ENCODE data around the gene CAPNS1. TPM values are rescaled to one million over a fixed set of nuclear protein-coding genes. Genes with fewer than 3 reads are reported as not detected.

Gene CAPNS1
- total and polyA plus RNA-seq, 2 experiments from 2014 or later = 199 to 320 TPM

DNA sequence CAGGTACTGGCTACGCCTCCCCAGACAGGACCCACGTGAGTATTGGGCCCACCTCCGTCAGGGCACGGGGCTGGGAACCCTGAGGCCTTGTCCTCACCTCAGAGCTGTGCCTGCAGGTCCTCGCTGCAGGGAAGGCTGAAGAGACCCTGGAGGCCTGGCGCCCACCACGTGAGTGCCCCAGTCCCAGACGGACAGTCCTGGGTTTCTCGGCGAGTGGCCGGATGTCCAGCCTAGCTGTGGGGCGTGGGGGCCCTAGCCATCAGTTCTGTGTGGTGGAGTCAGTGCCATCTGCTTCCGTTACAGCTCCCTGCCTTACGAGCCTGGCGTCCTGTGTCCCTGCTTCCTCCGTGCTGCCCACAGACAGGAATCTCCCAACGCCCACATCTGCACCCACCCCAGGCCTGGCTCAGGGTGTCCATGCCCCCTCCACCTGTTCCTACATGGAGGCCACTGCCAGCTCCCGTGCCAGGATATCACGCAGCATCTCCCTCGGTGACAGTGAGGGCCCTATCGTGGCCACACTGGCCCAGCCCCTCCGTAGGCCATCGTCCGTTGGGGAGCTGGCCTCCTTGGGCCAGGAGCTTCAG, 36.7 kb upstream of the CAPNS1 start:
- Histone ChIP-seq H3K4me1 (ENCODE audit: insufficient read depth) (no peaks in the 10 kb centered on the region), H3K9me3 (ENCODE audit: low read depth) (no peaks in the 10 kb centered on the region), H3K36me3 (replicated peaks; ENCODE audit: insufficient read depth, low read depth) (no peaks in the 10 kb centered on the region), H4K20me1 (ENCODE audit: insufficient read depth, poor library complexity, severe bottlenecking) (no peaks in the 10 kb centered on the region), H3K27me3 (no peaks in the 10 kb centered on the region), H3K27ac (no peak overlapping the region), H3K4me3 (no peak overlapping the region), H2AFZ (no peak overlapping the region), H3K79me2 (no peaks in the 10 kb centered on the region), H3K4me2 (no peak overlapping the region), H3K9me2 (replicated peaks; ENCODE audit: insufficient read depth) (no peaks in the 10 kb centered on the region)
- WGBS (ENCODE audit: low lambda C conversion rate, missing lambda C conversion rate) = 96% methylated on average over 24 of the region's 24 CpGs
- TF ChIP-seq CTCF (IDR thresholded peaks at IDR 0.05; ENCODE audit: poor library complexity) (no peak), EZH2 (IDR thresholded peaks at IDR 0.05; ENCODE audit: borderline replicate concordance) (no peak), EZH2phosphoT487 (IDR thresholded peaks at IDR 0.05; ENCODE audit: low read depth, severe bottlenecking, unreplicated experiment) (no peak)
- no peak for DNase-seq (ENCODE audit: low spot score)

- H3K4me3 ChIP-seq = no peak overlapping the region
- H3K79me2 ChIP-seq = no peaks in the 10 kb centered on the region
- no peaks in the 10 kb centered on the region for H3K4me1 ChIP-seq (ENCODE audit: insufficient read depth)
- no peak overlapping the region for H3K4me2 ChIP-seq
- H3K27ac ChIP-seq = no peak overlapping the region
- H3K36me3 ChIP-seq (replicated peaks; ENCODE audit: insufficient read depth, low read depth) = no peaks in the 10 kb centered on the region
- H2AFZ ChIP-seq = no peak overlapping the region
- 93% methylated on average over 12 of the region's 12 CpGs for WGBS (ENCODE audit: low lambda C conversion rate, missing lambda C conversion rate)
- no peaks in the 10 kb centered on the region for H4K20me1 ChIP-seq (ENCODE audit: insufficient read depth, poor library complexity, severe bottlenecking)
- no peak for DNase-seq (ENCODE audit: low spot score)
- TF ChIP-seq EZH2 (IDR thresholded peaks at IDR 0.05; ENCODE audit: borderline replicate concordance) = no peak
- TF ChIP-seq CTCF (IDR thresholded peaks at IDR 0.05; ENCODE audit: poor library complexity) = no peak
- no peak for TF ChIP-seq EZH2phosphoT487 (IDR thresholded peaks at IDR 0.05; ENCODE audit: low read depth, severe bottlenecking, unreplicated experiment)
- H3K27me3 ChIP-seq = no peaks in the 10 kb centered on the region
- no peaks in the 10 kb centered on the region for H3K9me2 ChIP-seq (replicated peaks; ENCODE audit: insufficient read depth)
- no peaks in the 10 kb centered on the region for H3K9me3 ChIP-seq (ENCODE audit: low read depth)
Observed at GRCh38 chr19:36103842-36104552, 35.9 kb upstream of the CAPNS1 start.

DNA sequence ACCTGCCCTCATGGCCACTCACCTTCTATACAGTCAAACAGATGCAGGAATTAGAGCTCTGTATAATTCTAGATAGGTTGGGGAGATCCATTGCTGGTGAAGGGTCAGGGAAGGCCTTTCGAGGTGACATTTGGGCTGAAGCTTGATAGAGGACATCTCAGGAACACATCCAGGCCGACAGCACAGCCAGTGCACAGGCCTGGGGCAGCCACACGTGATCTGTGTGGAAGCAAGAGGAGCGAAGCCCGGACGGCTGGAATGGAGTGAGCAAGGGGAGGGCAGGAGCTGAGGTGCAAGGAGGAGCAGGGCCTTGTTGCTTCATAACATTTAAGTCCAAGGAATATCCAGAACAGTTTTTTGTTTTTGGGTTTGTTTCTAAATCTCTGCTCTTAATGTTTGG, 33.4 kb upstream of the CAPNS1 start:
- H3K36me3 ChIP-seq (replicated peaks; ENCODE audit: insufficient read depth, low read depth) = no peaks in the 10 kb centered on the region
- H3K9me3 ChIP-seq (ENCODE audit: low read depth) = no peaks in the 10 kb centered on the region
- H3K4me2 ChIP-seq = no peak overlapping the region
- no peak for DNase-seq (ENCODE audit: low spot score)
- H4K20me1 ChIP-seq (ENCODE audit: insufficient read depth, poor library complexity, severe bottlenecking) = no peaks in the 10 kb centered on the region
- H2AFZ ChIP-seq = no peak overlapping the region
- no peak overlapping the region for H3K27ac ChIP-seq
- TF ChIP-seq EZH2 (IDR thresholded peaks at IDR 0.05; ENCODE audit: borderline replicate concordance) (no peak), CTCF (IDR thresholded peaks at IDR 0.05; ENCODE audit: poor library complexity) (no peak), EZH2phosphoT487 (IDR thresholded peaks at IDR 0.05; ENCODE audit: low read depth, severe bottlenecking, unreplicated experiment) (no peak)
- H3K4me3 ChIP-seq = no peak overlapping the region
- no peaks in the 10 kb centered on the region for H3K27me3 ChIP-seq
- H3K79me2 ChIP-seq = no peaks in the 10 kb centered on the region
- no peaks in the 10 kb centered on the region for H3K4me1 ChIP-seq (ENCODE audit: insufficient read depth)
- no peaks in the 10 kb centered on the region for H3K9me2 ChIP-seq (replicated peaks; ENCODE audit: insufficient read depth)
- WGBS (ENCODE audit: low lambda C conversion rate, missing lambda C conversion rate) = 92% methylated on average over 6 of the region's 6 CpGs
